ENCODE measurements around the gene ARR3.

Gene ARR3

DNA sequence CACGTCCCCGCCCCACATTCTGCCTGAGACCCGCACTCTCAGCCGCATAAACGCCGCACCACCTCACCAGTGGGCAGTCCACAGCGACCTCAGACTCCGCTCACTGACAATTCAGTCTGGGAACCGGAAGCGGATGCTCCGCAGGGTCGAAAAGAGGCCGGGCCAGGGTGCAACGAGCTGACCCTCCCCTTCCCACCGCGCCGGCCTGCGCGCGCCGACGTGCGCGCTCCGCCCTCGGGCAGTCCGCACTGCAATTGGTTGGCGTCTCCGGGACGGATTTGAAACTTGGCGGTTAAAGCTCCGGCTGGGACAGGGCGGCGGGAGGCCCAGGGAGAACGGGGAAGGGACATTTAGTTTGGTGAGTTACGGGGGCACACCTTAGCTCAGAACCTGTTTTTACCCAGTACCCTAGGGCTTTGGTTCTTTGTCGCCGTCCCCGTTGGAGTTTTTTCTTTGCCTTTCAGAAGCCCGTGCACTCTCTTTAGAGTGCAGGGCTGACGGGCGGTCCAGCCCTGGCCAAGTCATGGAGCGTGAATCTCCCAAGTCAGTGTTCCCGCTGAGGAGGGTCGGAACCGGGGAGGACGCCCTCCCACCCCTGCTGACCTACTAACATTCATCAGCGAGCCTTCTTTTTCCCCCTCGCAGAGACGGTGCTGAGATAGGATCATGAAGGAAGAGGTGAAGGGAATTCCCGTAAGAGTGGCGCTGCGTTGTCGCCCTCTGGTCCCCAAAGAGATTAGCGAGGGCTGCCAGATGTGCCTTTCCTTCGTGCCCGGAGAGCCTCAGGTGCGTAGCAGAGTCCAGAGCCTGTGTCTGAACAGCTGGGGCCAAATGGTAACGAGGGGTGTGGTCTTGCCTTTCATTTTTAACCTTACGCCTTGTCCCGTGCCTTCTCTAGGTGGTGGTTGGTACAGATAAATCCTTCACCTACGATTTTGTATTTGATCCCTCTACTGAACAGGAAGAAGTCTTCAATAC lies 21.9 kb downstream of the ARR3 start, which contains the start of the genes KIF4A and PDZD11:
Gene KIF4A (plus strand): TSS at position 312 of the 978 bp plus-strand sequence. CDS start 355 bp downstream, at position 667.
Gene PDZD11 (minus strand): TSS at position 135 of the 978 bp plus-strand sequence. CDS start 586 bp downstream, outside the sequence.
- H3K9me2 ChIP-seq (replicated peaks; ENCODE audit: control insufficient read depth, low read length), result no peaks in the 10 kb centered on the region
- no peaks in the 10 kb centered on the region for H3F3A ChIP-seq (ENCODE audit: control insufficient read depth, insufficient read depth)
- H3K27ac ChIP-seq (ENCODE audit: low read depth, low read length), result peak within 1 kb of the TSS; percentile 49
- H4K20me1 ChIP-seq (ENCODE audit: control insufficient read depth, insufficient read depth, low read depth, low read length), result no peaks in the 10 kb centered on the region
- peaks cover 26% of the 10 kb centered on the region for H3K4me1 ChIP-seq (ENCODE audit: control insufficient read depth, low read length)
- no peak for TF ChIP-seq EZH2phosphoT487 (IDR thresholded peaks at IDR 0.05; ENCODE audit: borderline replicate concordance, low read length)
- no peaks in the 10 kb centered on the region for H3K9me3 ChIP-seq (ENCODE audit: control insufficient read depth, insufficient read depth, low read length)
- peaks cover 53% of the 10 kb centered on the region for H3K79me2 ChIP-seq (ENCODE audit: control insufficient read depth, low read length)
- no peaks in the 10 kb centered on the region for H3K27me3 ChIP-seq (ENCODE audit: control insufficient read depth, low read length)
- H3K4me2 ChIP-seq (ENCODE audit: low read length), result peak within 1 kb of the TSS; percentile 81
- H3K36me3 ChIP-seq (ENCODE audit: control insufficient read depth, low read length), result peaks cover 33% of the 10 kb centered on the region
- peak within 1 kb of the TSS; percentile 93 for H3K4me3 ChIP-seq (ENCODE audit: low read length)

DNA sequence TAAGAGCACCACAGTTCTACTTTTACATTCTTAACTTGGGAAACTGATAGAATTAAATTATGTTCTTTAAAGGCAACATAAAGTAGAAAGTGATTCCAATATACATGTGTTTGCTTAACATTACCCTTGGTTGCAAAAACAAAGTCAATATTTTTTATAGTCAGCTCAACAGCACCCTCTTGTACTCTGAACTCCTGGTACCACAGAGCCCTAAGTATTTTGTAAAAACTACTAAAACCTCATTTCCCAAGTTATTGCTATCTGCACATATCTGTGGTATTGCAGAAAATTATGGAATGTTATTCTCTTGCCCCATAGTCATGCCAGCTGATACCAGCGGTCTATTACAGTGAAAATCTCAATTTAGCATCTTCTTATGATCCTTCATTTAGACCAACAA lies 24.7 kb downstream of the ARR3 start:
- Histone ChIP-seq H3K9me2 (replicated peaks; ENCODE audit: control insufficient read depth, low read length) (no peaks in the 10 kb centered on the region), H3K4me1 (ENCODE audit: control insufficient read depth, low read length) (peaks cover 26% of the 10 kb centered on the region), H3K27ac (ENCODE audit: low read depth, low read length) (no peak overlapping the region), H3K9me3 (ENCODE audit: control insufficient read depth, insufficient read depth, low read length) (no peaks in the 10 kb centered on the region), H3K27me3 (ENCODE audit: control insufficient read depth, low read length) (no peaks in the 10 kb centered on the region), H4K20me1 (ENCODE audit: control insufficient read depth, insufficient read depth, low read depth, low read length) (no peaks in the 10 kb centered on the region), H3K4me2 (ENCODE audit: low read length) (peak overlapping the region; percentile 81), H3K36me3 (ENCODE audit: control insufficient read depth, low read length) (peaks cover 42% of the 10 kb centered on the region), H3F3A (ENCODE audit: control insufficient read depth, insufficient read depth) (no peaks in the 10 kb centered on the region), H3K4me3 (ENCODE audit: low read length) (peak overlapping the region; percentile 93; the same call in 1 of the 2 replicates), H3K79me2 (ENCODE audit: control insufficient read depth, low read length) (peaks cover 59% of the 10 kb centered on the region)
- no peak for TF ChIP-seq EZH2phosphoT487 (IDR thresholded peaks at IDR 0.05; ENCODE audit: borderline replicate concordance, low read length)
- TF ChIP-seq, protein P1, sequence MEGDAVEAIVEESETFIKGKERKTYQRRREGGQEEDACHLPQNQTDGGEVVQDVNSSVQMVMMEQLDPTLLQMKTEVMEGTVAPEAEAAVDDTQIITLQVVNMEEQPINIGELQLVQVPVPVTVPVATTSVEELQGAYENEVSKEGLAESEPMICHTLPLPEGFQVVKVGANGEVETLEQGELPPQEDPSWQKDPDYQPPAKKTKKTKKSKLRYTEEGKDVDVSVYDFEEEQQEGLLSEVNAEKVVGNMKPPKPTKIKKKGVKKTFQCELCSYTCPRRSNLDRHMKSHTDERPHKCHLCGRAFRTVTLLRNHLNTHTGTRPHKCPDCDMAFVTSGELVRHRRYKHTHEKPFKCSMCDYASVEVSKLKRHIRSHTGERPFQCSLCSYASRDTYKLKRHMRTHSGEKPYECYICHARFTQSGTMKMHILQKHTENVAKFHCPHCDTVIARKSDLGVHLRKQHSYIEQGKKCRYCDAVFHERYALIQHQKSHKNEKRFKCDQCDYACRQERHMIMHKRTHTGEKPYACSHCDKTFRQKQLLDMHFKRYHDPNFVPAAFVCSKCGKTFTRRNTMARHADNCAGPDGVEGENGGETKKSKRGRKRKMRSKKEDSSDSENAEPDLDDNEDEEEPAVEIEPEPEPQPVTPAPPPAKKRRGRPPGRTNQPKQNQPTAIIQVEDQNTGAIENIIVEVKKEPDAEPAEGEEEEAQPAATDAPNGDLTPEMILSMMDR (IDR thresholded peaks at IDR 0.05; ENCODE audit: low read depth, low read length, poor library complexity, severe bottlenecking), result no peak

DNA sequence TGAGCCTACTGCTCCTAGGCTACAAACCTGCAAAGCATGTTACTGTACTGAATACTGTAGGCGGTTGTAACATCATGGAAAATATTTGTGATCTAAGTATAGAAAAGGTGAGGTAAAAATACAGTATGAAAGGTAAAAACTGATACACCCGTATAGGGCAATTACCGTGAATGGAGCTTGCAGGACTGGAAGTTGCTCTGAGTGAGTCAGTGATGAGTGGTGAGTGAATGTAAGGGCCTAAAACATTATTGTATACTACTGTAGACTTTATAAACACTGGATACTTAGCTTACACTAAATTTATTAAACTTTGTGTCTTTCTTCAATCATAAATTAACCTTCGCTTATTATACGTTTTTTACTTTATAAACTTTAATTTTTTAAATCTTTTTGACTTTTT lies 25.5 kb downstream of the ARR3 start:
- Histone ChIP-seq H3K4me2 (ENCODE audit: low read length) (peak overlapping the region; percentile 81; the same call in 1 of the 2 replicates), H3K9me3 (ENCODE audit: control insufficient read depth, insufficient read depth, low read length) (no peaks in the 10 kb centered on the region), H3K27ac (ENCODE audit: low read depth, low read length) (no peak overlapping the region), H3F3A (ENCODE audit: control insufficient read depth, insufficient read depth) (no peaks in the 10 kb centered on the region), H3K27me3 (ENCODE audit: control insufficient read depth, low read length) (no peaks in the 10 kb centered on the region), H3K79me2 (ENCODE audit: control insufficient read depth, low read length) (peaks cover 59% of the 10 kb centered on the region), H4K20me1 (ENCODE audit: control insufficient read depth, insufficient read depth, low read depth, low read length) (no peaks in the 10 kb centered on the region), H3K4me1 (ENCODE audit: control insufficient read depth, low read length) (peaks cover 26% of the 10 kb centered on the region), H3K4me3 (ENCODE audit: low read length) (peak overlapping the region; percentile 93; the same call in 1 of the 2 replicates), H3K9me2 (replicated peaks; ENCODE audit: control insufficient read depth, low read length) (no peaks in the 10 kb centered on the region), H3K36me3 (ENCODE audit: control insufficient read depth, low read length) (peaks cover 44% of the 10 kb centered on the region)
- no peak for TF ChIP-seq EZH2phosphoT487 (IDR thresholded peaks at IDR 0.05; ENCODE audit: borderline replicate concordance, low read length)
- TF ChIP-seq, protein P1 (IDR thresholded peaks at IDR 0.05; ENCODE audit: low read depth, low read length, poor library complexity, severe bottlenecking), result no peak
